SIG-M5 treated with dmso at 0.1 percent for 504 hours (cell line): ENCODE results near the gene SEMA3D.

Experiments used
- DNase-seq: peaks from one replicate; lab custom pipeline; 2025; ENCODE audit not compliant: unreplicated experiment; lab: John Stamatoyannopoulos, UW

Gene SEMA3D

DNA sequence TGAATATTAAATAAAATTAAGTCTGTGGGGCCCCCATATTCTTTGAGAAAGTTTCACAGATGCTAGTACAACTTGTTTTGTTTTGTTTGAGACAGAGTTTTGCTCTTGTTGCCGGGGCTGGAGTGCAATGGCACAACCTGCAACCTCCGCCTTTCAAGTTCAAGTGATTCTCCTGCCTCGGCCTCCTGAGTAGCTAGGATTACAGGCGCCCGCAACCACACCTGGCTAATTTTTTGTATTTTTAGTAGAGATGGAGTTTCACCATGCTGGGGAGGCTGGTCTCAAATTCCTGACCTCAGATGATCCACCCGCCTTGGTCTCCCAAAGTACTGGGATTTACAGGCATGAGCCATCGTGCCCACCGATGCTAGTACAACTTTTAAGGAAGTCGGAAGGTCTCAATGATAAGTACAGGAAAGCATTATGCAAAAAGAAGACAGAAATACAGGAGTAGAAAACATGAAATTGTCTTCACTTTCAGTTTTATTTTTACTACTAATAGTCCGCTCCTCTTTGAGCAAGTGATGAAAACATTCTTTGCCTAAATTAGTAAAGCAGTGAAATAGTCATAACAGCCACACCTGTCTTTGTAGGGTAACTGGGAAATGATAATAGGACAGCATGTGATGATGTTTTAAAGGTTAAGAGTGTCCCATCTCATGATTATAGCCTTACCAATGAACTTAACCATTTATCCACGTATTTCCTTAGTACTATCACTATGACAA is 147.5 kb downstream of the SEMA3D start:
- no peak for DNase-seq

DNA sequence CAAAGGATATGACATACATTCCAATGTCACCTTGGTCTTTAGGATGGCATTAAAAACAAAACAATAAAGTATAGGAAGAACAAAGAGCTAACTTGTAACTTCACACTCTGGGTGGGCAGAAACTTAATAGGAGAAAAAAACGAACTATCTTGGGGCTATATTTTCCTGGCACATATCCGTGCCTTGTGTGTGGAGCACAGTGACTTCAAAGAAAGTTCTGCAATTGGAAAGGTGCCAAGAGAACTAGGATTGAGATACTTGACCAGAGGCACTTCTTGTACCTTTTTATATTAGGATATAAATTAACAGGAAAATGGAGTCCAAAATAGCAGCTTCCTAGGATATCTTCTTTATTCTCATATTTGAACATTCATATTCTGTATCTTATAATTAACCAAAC is 148.4 kb downstream of the SEMA3D start:
- no peak for DNase-seq

DNA sequence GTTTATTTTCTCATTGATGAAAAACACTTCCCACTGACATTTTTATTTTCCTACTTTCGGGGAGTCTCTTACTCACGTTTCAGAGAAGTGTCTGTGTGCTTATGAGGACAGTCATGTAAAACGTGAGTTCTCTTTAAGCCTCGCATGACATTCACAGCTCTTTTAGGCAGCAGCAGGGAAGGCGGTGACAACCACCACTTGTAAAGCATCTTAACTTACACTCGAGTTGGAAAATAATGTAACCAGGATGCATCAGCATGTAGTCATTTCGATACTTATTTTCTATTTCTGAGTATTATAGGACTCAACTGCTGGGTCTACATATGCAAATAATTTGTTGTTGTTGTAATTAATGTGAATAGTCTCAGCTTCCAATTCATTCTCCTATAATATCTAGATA is 153.6 kb downstream of the SEMA3D start:
- no peak for DNase-seq

DNA sequence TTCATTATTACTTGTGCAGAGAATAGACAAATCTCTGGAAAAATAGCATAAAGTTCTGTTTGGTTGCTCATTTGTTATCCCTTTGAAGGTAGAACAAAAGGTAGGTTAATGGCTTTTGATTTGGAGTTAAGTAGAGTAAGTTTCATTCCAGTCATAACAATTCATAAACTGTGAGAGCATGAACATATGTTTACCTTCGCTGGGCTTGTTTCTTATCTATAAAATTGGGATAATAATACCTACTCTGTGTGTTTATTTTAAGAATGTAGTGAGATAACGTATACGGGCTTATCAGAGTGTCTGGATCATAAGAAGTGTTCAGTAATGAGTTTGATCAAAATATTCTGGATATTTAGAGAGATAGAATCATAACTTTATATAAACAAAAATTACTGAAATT is 155.4 kb downstream of the SEMA3D start:
- DNase-seq: no peak

DNA sequence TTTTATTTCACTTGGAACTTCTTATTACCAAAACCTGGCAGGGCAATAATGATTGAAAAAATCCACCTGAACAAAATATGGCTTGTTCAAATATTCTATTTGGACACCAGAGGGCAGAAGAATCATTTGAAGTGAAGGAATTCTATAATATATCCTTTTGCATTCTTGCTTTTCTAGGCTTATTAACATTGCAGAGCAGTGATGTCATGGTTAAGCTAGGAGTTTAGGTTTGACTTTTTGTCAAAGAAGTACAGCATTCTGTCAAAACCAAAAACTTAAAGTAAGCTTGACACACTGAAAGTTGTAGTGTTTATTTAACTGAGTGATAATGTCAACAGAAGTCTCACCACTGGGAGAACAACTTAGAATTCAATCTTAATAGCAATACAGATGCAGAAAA is 156.0 kb downstream of the SEMA3D start:
- DNase-seq: peak; percentile 32

DNA sequence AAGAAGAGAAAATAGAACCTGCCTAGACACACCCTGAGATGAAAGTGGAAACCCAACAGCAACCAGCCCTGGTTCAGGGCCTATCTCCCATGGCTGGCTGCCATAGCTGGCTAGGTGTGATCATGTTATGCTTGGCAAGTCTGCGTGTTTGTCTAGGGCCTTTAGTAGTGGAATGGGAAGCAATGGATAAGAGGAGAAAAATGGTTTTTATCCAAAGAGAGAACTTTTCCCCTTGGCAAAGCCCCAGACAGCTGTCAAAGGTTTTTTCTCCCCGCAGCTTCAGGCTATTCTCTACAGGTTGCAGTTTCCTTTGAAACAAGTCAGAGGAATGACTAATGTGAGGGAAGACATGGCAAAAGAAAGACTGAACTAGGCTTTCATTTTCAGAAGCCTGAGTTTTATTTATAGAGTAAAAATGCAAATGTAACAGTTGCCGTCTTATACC is 161.5 kb downstream of the SEMA3D start:
- DNase-seq: no peak

DNA sequence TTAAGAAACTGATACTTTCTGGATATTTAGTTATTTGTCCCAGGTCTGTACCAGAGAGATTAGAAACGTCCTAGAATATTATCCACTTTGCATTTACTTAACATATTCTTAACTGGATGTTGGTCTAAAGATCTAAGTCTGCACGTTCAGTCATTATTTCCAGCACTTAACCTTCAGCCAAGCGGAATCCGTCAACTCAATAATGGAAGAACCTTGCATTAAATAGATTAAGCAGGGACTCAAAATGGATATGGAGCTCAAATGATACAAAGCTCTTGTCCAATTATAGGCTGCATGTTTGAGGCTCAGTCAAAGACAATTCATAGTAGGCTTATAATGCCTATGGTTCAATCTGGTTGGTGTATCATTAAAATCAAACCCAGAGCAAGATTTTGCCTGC is 162.9 kb downstream of the SEMA3D start:
- no peak for DNase-seq

DNA sequence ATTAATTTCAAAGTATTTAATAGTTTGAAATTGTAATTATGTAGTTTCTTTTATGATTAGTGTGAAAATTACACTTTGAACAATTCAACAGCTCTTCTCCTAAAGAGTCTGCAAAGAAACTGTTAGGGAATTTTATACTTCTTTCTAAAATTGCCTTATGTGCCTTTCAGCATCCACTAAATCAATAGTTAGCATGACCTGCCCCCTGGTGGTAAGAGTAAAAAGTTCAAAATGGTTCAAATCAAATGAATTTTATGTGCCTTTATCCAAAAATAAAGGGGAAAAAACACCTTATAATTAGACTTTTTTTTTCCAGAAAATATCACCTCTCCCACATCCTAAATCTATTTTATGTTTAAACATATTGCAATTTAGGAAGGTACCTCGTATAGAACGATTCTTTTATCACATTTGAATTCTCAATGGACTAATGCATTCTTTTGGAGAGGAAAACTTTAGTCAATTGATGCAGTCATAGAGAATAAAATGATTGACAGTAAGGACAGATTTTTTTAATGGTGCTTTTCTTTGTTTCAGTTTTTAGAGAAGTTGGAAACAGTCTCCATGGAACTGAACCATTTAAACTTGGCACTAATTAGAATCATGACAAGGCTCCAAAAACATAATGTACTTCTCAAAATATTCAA is 163.7 kb downstream of the SEMA3D start:
- DNase-seq: peak; percentile 52

DNA sequence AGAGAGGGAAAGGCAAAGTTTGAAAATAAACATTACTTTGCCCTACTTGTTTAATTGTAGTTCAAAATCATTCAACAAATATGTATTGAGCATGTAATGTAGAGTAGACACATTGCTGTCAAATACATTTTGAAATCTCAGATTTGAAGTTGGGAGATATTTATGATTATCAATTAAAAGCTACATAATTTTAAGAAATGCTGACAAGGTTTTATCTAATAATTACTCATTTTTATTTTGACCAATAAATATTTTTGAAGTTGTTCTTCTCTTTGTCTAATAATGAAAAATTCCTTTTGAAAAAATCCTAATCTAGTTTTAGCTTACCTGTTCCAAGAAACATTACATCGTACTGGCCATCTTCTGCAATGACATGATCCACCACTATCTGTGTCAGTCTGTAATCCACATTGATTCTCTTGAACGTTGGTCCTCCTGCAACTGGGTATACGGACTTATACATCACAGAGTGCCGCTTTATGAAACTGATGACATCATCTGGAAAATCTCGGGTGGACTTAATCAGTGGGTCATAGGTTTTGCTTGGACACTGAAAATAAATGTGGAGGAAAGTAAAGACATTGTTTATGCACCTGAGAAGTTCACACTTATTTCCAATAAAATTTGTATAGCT is 164.7 kb downstream of the SEMA3D start:
- DNase-seq: no peak

DNA sequence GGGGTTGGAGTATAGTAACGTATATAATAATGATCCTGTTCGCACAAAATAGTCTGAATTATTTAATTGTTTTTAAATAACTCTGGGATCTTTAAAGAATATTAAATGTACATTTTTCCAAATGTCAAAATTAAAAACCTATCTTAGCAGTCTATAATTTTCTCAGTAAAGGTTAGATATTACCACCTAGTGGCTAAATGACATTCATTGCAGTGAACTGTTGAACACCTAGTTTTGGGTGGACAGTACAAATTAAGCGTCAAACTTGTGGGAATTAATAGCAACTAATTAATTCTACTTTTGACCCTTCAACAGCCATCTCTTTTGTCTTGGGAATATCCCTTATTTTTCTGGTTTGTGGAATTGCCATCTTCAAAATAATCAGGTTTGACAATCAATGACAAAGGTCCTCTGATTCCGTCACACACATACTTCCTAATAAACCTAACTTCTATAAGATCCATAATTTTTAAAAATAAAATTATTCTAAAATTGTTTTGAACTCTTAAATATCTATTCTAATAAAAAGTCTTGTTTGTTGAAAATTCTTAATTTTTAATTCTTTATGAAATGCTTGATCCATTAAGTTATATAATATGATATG is 165.7 kb downstream of the SEMA3D start:
- no peak for DNase-seq

DNA sequence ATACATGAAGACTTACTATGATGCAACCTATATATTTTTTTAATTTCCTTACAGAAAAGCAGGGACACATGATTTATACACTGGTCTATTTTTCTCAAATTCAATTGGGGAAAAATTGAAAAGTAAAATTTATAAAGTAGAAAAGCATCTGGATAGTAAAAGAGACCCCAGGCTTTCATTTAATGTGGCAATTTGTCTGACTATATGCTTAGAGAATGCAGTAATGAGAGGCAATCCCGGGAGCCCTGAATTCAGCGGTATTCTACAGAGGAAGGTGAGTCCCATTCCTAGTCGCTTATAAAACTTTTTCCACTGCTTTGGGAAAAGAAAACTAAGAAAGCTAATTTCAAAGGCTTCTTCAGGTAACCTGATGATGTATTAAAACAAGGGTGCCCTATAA is 167.1 kb downstream of the SEMA3D start:
- no peak for DNase-seq

DNA sequence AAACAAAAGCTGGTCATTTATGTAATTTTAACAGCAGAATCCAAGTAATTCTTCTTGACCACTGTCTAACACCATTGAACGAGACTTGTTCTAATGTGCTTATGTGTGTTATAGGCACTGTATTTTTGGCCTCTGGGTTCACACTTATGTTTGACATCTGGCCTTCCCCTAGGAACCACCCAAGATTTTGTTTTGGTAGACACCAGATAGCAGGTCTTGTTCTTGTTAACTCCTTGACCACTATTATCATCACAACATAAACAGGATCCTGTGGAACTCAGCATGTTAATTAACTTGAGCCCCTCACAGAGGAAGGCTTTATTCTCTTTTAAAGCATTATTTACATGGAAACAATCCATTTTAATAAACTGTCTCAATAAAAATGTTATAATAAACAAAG is 167.7 kb downstream of the SEMA3D start:
- DNase-seq: no peak

DNA sequence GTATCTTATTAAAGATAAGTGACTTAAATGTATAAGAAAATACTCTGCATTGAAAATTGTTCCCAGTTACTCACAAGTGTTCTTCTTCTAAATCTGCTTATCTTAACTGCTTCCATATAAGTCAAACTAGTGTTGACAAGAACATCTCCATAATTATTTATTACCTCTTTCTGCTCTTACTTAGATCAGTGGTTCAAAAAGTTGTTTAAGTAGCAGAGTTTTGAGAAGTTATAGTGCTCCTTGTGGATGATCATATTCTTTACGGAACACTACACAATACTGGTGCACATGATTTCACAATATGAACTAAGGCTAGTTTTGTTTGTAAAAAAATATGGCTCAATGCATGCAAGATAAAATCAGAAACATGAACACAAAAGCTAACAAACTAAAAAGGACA is 168.4 kb downstream of the SEMA3D start:
- DNase-seq: no peak

DNA sequence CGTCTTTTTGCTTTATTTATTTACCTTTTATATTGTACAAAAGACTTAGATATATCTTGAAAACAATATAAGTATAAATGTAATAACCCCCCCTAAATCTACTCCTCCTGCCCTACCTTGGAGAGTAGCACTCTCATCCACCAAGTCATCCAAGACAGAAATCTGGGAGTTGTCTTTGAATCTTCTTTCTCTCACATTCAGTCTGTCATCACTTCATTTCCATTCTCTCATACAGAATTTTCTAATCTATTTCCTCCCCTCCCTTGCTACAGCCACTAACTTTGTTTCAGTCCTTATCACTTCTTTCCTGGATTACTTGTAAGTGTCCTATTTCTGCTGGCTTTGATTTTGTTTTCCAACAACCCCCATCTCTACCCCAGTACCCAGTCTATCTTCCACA is 170.6 kb downstream of the SEMA3D start:
- DNase-seq: no peak

DNA sequence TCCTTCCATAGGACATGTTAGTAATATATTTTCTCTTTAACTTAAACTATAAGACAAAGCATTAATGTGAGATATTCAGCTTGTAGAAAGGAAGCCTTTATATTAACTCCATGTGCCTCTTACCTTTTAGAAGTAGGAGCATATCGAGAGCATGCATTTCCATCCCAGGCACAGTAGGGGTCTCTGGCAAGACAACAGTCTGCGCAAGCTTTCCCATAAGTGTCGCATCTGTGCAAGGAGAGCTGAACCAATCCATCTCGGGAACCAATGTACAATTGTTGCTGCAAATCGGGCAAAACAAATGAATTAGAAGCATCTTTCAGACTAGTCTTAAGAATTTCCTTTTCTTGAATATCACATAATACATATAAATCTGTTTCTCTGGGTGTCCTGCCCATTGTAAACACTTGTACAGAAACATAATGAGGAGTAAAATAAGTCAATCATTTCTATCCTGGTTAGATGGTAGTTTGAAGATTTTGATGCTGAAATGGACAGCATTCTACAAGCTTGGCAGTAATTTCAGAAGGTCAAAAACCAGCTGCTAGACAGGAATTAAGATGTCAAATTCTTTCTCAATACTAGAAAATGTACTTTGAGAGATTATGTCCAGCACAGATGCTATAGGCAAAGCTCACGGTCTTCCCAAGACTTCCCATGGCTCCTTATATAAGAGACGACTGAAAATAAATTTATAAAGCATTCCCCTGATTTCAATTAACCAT is 171.8 kb downstream of the SEMA3D start:
- no peak for DNase-seq

DNA sequence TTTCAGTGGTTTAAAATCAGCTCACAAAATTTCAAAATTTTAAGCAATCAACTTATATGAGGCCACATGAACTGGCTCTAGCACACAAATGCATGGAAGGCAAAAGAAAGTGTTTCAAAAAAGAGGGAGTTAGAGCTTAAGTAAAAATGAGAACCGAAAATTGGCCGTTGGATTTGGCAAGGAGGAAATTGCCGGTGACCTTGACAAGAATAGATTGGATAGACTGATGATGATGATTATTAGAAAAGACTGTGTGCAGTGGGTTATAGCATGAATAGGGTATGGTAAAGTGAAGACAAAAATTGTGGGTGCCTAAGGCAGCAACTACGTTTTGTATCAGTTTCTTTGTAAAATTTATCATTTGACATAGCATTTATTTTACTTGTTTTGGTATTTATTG is 175.7 kb downstream of the SEMA3D start:
- DNase-seq: peak; percentile 14

DNA sequence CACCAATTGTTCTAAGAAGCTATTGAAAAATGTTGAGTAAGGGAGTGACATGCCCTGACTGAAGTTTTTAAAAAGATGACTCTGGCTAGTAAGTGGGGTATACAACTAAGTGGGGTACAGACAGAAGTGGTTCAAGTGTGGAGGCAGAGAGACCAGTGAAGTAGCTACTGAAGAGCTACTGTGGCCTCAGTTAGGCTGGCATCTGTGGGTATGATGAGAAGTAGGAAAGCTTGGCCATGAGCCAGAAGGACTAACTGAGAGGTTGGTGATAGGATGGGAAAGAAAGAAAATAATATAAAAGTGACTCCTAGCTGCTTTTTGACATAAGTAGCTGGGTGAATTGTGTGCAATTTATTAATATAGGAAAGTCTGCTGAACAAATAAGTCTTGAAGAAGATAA is 176.6 kb downstream of the SEMA3D start:
- DNase-seq: no peak

DNA sequence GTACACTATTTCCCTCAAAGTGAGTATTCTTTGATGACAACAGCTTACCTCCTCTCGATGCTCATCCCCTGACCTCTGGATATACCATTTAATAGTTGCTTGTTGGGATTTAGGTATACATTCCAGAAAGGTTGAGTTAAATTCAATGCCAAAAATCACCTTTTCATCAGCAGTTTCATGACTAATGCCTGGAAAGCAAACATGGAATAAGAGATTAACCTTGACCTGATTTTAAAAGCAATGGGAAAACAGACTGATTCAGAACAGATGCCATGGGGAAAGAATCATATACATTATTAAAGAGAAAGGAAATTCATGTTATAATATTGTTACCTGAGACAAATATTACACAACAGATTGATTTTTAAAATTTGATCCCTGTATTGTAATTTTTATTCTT is 180.1 kb downstream of the SEMA3D start:
- DNase-seq: no peak

DNA sequence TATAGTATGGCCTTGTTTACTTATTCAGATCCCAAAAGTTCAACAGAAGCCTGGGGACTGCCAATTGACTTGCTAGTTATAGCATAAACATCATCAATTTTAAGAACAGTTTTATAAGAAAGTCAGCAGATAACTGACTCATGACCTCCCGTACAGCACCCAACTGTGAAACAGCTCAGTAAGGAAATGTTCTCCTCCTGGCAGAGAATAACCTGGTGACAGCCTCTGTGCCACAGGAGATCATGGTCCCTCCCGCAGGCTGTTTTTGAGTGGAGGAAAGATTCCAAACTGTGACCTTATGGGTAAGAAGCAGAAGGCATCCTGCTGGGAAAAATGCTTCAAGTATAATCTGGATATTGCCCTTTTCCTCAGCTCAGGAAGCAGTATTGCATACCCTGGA is 182.5 kb downstream of the SEMA3D start:
- no peak for DNase-seq

DNA sequence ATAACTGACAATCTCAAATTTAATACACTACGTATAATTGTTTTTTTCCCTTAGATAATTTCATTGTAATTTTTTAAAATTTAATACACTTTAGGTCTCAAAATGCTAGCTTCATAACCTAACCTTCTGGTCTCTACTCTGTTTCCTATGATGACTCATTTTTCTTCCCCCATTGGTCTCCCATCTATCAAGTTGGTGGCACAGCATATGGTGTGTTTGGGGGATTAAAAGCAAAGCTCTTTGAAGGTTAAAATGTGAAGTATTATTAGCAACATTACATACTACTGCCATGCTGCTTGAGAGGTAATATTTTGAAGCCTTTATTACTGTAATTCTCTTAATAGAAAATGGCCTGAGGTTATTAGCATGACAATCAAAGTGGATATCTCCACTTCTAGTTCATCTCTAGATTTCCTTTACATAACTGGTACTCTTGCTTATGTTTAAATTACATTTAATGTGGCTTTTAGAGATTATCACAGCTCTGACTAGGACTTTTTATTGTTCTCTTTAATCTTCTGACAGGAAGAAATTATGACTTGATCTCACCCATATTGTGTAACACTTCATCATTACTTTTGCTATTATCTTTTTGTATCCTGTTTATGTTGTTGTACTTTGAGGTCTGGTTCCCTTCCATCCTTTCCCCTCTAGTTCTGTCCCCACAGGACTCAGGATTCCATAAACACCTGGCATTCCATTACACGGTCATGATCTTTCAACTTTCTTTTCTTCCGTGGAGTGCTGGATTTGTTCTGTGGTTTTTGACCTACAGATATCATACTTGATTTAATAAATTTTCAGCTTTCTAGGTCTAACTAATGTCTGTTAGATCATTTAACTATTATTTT is 185.1 kb downstream of the SEMA3D start:
- DNase-seq: no peak
